Gastroesophageal sphincter (tissue), 4 donors: ENCODE results near the gene C5orf63. TPM values are rescaled to one million over a fixed set of nuclear protein-coding genes. Genes with fewer than 3 reads are reported as not detected.

ENCODE experiments used
- ATAC-seq: fragments of 150-250 bp; one replicate; pipeline ENCODE4 v1.9.1; 2016; ENCODE audit warnings: mild to moderate bottlenecking, moderate library complexity
- H3K27ac ChIP-seq, 4 donors: fragments of 200-600 bp; sonication (generic) in 3 of 4; 1 replicate in 3 of 4; 2 replicates in 1 of 4; pipeline ENCODE4 v1.5.1; 2016 to 2019
- H3K27me3 ChIP-seq: fragments of 200-600 bp; sonication (generic); one replicate; pipeline ENCODE4 v1.5.1; 2019
- H3K36me3 ChIP-seq, 2 donors: fragments of 200-600 bp; sonication (generic); one replicate each; pipeline ENCODE4 v1.5.1; 2019; ENCODE audit warnings: control low read depth in 1 of 2
- H3K4me1 ChIP-seq, 3 donors: fragments of 200-600 bp; sonication (generic); 1 replicate in 2 of 3; 2 replicates in 1 of 3; pipeline ENCODE4 v1.5.1; 2016 to 2019; ENCODE audit warnings: control low read depth in 2 of 3
- H3K4me3 ChIP-seq, 2 donors: fragments of 200-600 bp; sonication (generic); one replicate each; pipeline ENCODE4 v1.5.1; 2019; ENCODE audit warnings: mild to moderate bottlenecking in 1 of 2, moderate library complexity in 1 of 2
- H3K9me3 ChIP-seq, 3 donors: fragments of 200-600 bp; sonication (generic); one replicate each; pipeline ENCODE4 v1.5.1; 2017 to 2019; ENCODE audit warnings: control low read depth in 2 of 3
- CTCF ChIP-seq, 4 experiments: fragments of 200-600 bp in 2 of 4; fragments of 450-650 bp in 2 of 4; sonication (generic) in 1 of 4; IDR thresholded peaks; one replicate each; pipeline ENCODE4 v1.5.1; 2017 to 2019; ENCODE audit warnings: antibody characterized with exemption in 4 of 4, mild to moderate bottlenecking in 2 of 4, moderate library complexity in 2 of 4
- EP300 ChIP-seq: sonication (generic); formaldehyde crosslinking; IDR thresholded peaks from one replicate; pipeline ENCODE4 v1.6.1; 2017; ENCODE audit warnings: antibody characterized with exemption, mild to moderate bottlenecking
- POLR2A ChIP-seq, 2 donors: fragments of 450-650 bp; IDR thresholded peaks; one replicate each; pipeline ENCODE4 v1.6.1; 2017; ENCODE audit warnings: antibody characterized with exemption in 2 of 2, mild to moderate bottlenecking in 2 of 2, moderate library complexity in 1 of 2
- POLR2AphosphoS5 ChIP-seq: sonication (generic); formaldehyde crosslinking; IDR thresholded peaks from one replicate; pipeline ENCODE4 v1.6.1; 2017; ENCODE audit warnings: antibody characterized with exemption
- WGBS, 2 donors: methylation state at CpG; one replicate each; pipeline ENCODE4 v1.1.5; 2018; ENCODE audit warnings: low coverage in 1 of 2; 5-methylcytosine and 5-hydroxymethylcytosine counted together
- total RNA-seq, 4 donors: library from RNA; depleted of rRNA; stranded (reverse); fragments of >200 nt; gene quantifications; one replicate each; pipeline ENCODE4 v1.1.0, GENCODE V29; 2016

The C5orf63 gene
- total RNA-seq, 4 donors from 2014 or later = 0.59 to 4.2 (median 2.1) TPM

GRCh38 chr5:127030259-127031146 is 42.8 kb downstream of the C5orf63 start, which contains the start of gene MARCHF3:
MARCHF3 (minus strand) TSS chr5:127030558; CDS start chr5:126918171, 112,387 bp downstream.
- H3K4me1 ChIP-seq = peaks cover 0 to 23% (median 6%) of the 10 kb centered on the region in 3 donors
- no CpG with 5 or more reads among the region's 97 CpGs for WGBS, 2 donors
- peaks cover 21% of the 10 kb centered on the region for H3K27me3 ChIP-seq
- no peaks in the 10 kb centered on the region for H3K36me3 ChIP-seq
- peak; percentile 99 for ATAC-seq
- H3K9me3 ChIP-seq = no peaks in the 10 kb centered on the region
- peak within 1 kb of the TSS; percentile 55 to 71 for H3K4me3 ChIP-seq
- H3K27ac ChIP-seq = peak within 1 kb of the TSS; percentile 36 to 93 (median 85)
- peak in 2 of 4 experiments; percentile 40 to 53 for TF ChIP-seq CTCF (IDR thresholded peaks at IDR 0.05)
- peak; percentile 94 for TF ChIP-seq POLR2AphosphoS5
- no peak for TF ChIP-seq EP300
- peak; percentile 84 to 89 for TF ChIP-seq POLR2A (IDR thresholded peaks at IDR 0.05)

- no peaks in the 10 kb centered on the region for H3K36me3 ChIP-seq
- H3K4me3 ChIP-seq = peak overlapping the region; percentile 55 to 71
- H3K27me3 ChIP-seq = peaks cover 21% of the 10 kb centered on the region
- H3K4me1 ChIP-seq = peaks cover 0 to 23% (median 6%) of the 10 kb centered on the region in 3 donors
- no peak for TF ChIP-seq EP300
- TF ChIP-seq CTCF (IDR thresholded peaks at IDR 0.05) = peak in 3 of 4 experiments; percentile 27 to 43 (median 37)
- peak overlapping the region; percentile 36 to 93 (median 85) for H3K27ac ChIP-seq
- ATAC-seq = peak; percentile 1
- no peaks in the 10 kb centered on the region for H3K9me3 ChIP-seq
- WGBS, 2 donors = 0 to 10% methylated on average over 2 to 7 of the region's 51 CpGs
Observed at GRCh38 chr5:127029581-127030258, 43.6 kb downstream of the C5orf63 start.

- Histone ChIP-seq H3K9me3 (no peaks in the 10 kb centered on the region), H3K36me3 (no peaks in the 10 kb centered on the region), H3K4me1 (peaks cover 0 to 23% (median 6%) of the 10 kb centered on the region in 3 donors), H3K27ac (no peak overlapping the region), H3K27me3 (peaks cover 16% of the 10 kb centered on the region), H3K4me3 (peak overlapping the region; percentile 55 to 71)
- WGBS, 2 donors = 67 to 71% methylated on average over 5 to 9 of the region's 12 CpGs
- ATAC-seq = no peak
- TF ChIP-seq POLR2AphosphoS5 (no peak), POLR2A (IDR thresholded peaks at IDR 0.05) (no peak), EP300 (no peak), CTCF (IDR thresholded peaks at IDR 0.05) (no peak)
Observed at GRCh38 chr5:127028822-127029457, 44.4 kb downstream of the C5orf63 start.

- ATAC-seq = no peak
- no peak for TF ChIP-seq POLR2AphosphoS5
- TF ChIP-seq CTCF (IDR thresholded peaks at IDR 0.05) = no peak
- TF ChIP-seq EP300 = no peak
- no peak for TF ChIP-seq POLR2A (IDR thresholded peaks at IDR 0.05)
- 91% methylated on average over 1 of the region's 1 CpG; no CpG with 5 or more reads in 1 of the 2 donors for WGBS, 2 donors
- Histone ChIP-seq H3K9me3 (no peaks in the 10 kb centered on the region), H3K27me3 (peaks cover 12% of the 10 kb centered on the region), H3K4me1 (peaks cover 0 to 23% (median 6%) of the 10 kb centered on the region in 3 donors), H3K36me3 (no peaks in the 10 kb centered on the region), H3K27ac (no peak overlapping the region), H3K4me3 (no peak overlapping the region)
Observed at GRCh38 chr5:127027539-127027938, 45.8 kb downstream of the C5orf63 start.
